EL (cell line): ENCODE data around the gene LENG8.
"Not testable (repeated sequence)": the region's sequence is repeated elsewhere in the genome, so short reads cannot be mapped to it uniquely, and the experiment has no call there.

Experiments
- DNase-seq: peaks from one replicate; pipeline ENCODE4 v3.0.0-alpha.2; 2016

LENG8 gene

GRCh38 chr19:54462655-54463530, 13.9 kb downstream of the LENG8 start:
- DNase-seq: peak; percentile 74

GRCh38 chr19:54463531-54464043, 14.6 kb downstream of the LENG8 start, which contains the start of gene LENG9:
LENG9 (minus strand) TSS chr19:54463778; CDS start chr19:54463526, 252 bp downstream.
- peak; percentile 99 for DNase-seq

- peak; percentile 88 for DNase-seq
Measured at GRCh38 chr19:54464044-54464629, 15.1 kb downstream of the LENG8 start.

GRCh38 chr19:54464630-54465425, 15.8 kb downstream of the LENG8 start:
- DNase-seq: peak; percentile 88

GRCh38 chr19:54465426-54466109, 16.6 kb downstream of the LENG8 start:
- DNase-seq: no peak

- not testable (repeated sequence) for DNase-seq
Measured at GRCh38 chr19:54466110-54466480, 17.1 kb downstream of the LENG8 start.

GRCh38 chr19:54469496-54469934, 20.5 kb downstream of the LENG8 start:
- no peak for DNase-seq

- DNase-seq: no peak
Measured at GRCh38 chr19:54470276-54470887, 21.4 kb downstream of the LENG8 start.

GRCh38 chr19:54470991-54471782, 22.2 kb downstream of the LENG8 start:
- DNase-seq: no peak

- DNase-seq: peak; percentile 80
Measured at GRCh38 chr19:54473071-54473891, 24.3 kb downstream of the LENG8 start, which contains the start of gene CDC42EP5. CDC42EP5 (minus strand) TSS chr19:54473296; CDS start chr19:54465547, 7,749 bp downstream.

GRCh38 chr19:54473892-54474372, 24.9 kb downstream of the LENG8 start:
- no peak for DNase-seq

GRCh38 chr19:54475706-54476105, 26.7 kb downstream of the LENG8 start:
- no peak for DNase-seq

GRCh38 chr19:54477650-54478049, 28.7 kb downstream of the LENG8 start:
- no peak for DNase-seq

- DNase-seq: peak; percentile 42
Measured at GRCh38 chr19:54478677-54479266, 29.8 kb downstream of the LENG8 start.

- no peak for DNase-seq
Measured at GRCh38 chr19:54480051-54480450, 31.1 kb downstream of the LENG8 start.

- peak; percentile 38 for DNase-seq
Measured at GRCh38 chr19:54481326-54481930, 32.4 kb downstream of the LENG8 start.

- DNase-seq: no peak
Measured at GRCh38 chr19:54482889-54483288, 33.9 kb downstream of the LENG8 start.

- no peak for DNase-seq
Measured at GRCh38 chr19:54484451-54484850, 35.5 kb downstream of the LENG8 start.

- no peak for DNase-seq
Measured at GRCh38 chr19:54485851-54486250, 36.9 kb downstream of the LENG8 start.
